HEK293 (cell line): ENCODE data around the gene BACH2.

Experiments used
- KLF16 ChIP-seq: fragments of 450-650 bp; formaldehyde crosslinking; IDR thresholded peaks from 2 replicates; pipeline ENCODE4 v1.5.1; 2017; ENCODE audit warnings: missing biosample characterization, missing genetic modification characterization
- YY1 ChIP-seq: fragments of 450-650 bp; formaldehyde crosslinking; IDR thresholded peaks from 2 replicates; pipeline ENCODE4 v1.5.1; 2018; ENCODE audit warnings: missing biosample characterization, missing genetic modification characterization
- ZBTB8A ChIP-seq: fragments of 450-650 bp; formaldehyde crosslinking; IDR thresholded peaks from 2 replicates; pipeline ENCODE4 v1.5.1; 2016; ENCODE audit warnings: missing biosample characterization, missing genetic modification characterization
- ZNF274 ChIP-seq, 2 experiments: fragments of 200-500 bp in 1 of 2; fragments of 450-650 bp in 1 of 2; sonication (Bioruptor generic) in 1 of 2; formaldehyde crosslinking in 1 of 2; IDR thresholded peaks; 2 replicates each; pipeline versions ENCODE4 v1.5.1 to v1.6.1; 2014 to 2016; ENCODE audit warnings: borderline replicate concordance in 1 of 2, inconsistent platforms in 1 of 2, low read length in 1 of 2, missing biosample characterization in 1 of 2, missing genetic modification characterization in 1 of 2
- ZNF792 ChIP-seq: fragments of 450-650 bp; formaldehyde crosslinking; IDR thresholded peaks from 2 replicates; pipeline ENCODE4 v1.5.1; 2016; ENCODE audit warnings: missing biosample characterization, missing genetic modification characterization
- ZSCAN16 ChIP-seq: fragments of 450-650 bp; formaldehyde crosslinking; IDR thresholded peaks from 2 replicates; pipeline ENCODE4 v1.5.1; 2016; ENCODE audit warnings: missing biosample characterization, missing genetic modification characterization
- ZSCAN23 ChIP-seq: fragments of 450-650 bp; formaldehyde crosslinking; IDR thresholded peaks from 2 replicates; pipeline ENCODE4 v1.5.1; 2016; ENCODE audit warnings: missing biosample characterization, missing genetic modification characterization
- TF ChIP-seq, protein P1 (sequence below): fragments of 450-650 bp; formaldehyde crosslinking; IDR thresholded peaks from 2 replicates; pipeline ENCODE4 v1.5.1; 2016; ENCODE audit warnings: missing biosample characterization, missing genetic modification characterization

DNA sequence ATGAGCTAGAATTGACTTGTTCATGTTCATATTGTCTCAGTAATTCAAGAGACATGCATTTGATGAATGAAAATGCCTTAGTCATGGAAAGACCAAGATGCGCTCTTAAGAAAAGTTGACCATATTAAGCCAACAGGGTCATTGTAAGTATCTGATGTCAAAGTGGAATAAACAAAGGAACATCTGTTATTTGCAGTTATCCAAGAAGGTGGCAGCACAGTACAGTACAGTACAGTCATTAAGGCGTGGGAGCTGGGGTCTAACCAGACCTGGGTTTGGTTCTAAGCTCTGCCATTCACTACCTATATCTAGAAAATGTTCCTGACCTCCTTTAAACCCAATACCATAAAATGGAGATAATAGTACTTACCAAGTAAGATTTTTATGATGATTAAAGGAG lies 178.1 kb downstream of the BACH2 start:
- TF ChIP-seq, protein P1, sequence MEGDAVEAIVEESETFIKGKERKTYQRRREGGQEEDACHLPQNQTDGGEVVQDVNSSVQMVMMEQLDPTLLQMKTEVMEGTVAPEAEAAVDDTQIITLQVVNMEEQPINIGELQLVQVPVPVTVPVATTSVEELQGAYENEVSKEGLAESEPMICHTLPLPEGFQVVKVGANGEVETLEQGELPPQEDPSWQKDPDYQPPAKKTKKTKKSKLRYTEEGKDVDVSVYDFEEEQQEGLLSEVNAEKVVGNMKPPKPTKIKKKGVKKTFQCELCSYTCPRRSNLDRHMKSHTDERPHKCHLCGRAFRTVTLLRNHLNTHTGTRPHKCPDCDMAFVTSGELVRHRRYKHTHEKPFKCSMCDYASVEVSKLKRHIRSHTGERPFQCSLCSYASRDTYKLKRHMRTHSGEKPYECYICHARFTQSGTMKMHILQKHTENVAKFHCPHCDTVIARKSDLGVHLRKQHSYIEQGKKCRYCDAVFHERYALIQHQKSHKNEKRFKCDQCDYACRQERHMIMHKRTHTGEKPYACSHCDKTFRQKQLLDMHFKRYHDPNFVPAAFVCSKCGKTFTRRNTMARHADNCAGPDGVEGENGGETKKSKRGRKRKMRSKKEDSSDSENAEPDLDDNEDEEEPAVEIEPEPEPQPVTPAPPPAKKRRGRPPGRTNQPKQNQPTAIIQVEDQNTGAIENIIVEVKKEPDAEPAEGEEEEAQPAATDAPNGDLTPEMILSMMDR (tag by site-specific recombination): no peak
- no peak for TF ChIP-seq KLF16 (tag by site-specific recombination)
- no peak for TF ChIP-seq ZSCAN23 (tag by site-specific recombination)
- TF ChIP-seq ZBTB8A (tag by site-specific recombination): no peak
- no peak for TF ChIP-seq ZSCAN16 (tag by site-specific recombination)
- TF ChIP-seq ZNF792 (tag by site-specific recombination): no peak
- no peak for TF ChIP-seq ZNF274 (IDR thresholded peaks at IDR 0.05; ENCODE audit: low read length)
- TF ChIP-seq ZNF274 (tag by site-specific recombination; IDR thresholded peaks at IDR 0.05; ENCODE audit: borderline replicate concordance): no peak
- TF ChIP-seq YY1: no peak
